Neural progenitor cell (in vitro differentiated cells): ENCODE results near the gene SLC12A7. TPM values are rescaled to one million over a fixed set of nuclear protein-coding genes. Genes with fewer than 3 reads are reported as not detected.

Source experiments
- DNase-seq: peaks from one replicate; pipeline ENCODE4 v3.0.0-alpha.2; 2016; ENCODE audit warnings: low spot score
- H2AFZ ChIP-seq: fragments of 200-600 bp; sonication (generic); replicated peaks from 2 replicates; pipeline ENCODE4 v1.6.1; 2016; ENCODE audit warnings: antibody characterized with exemption
- H3F3A ChIP-seq: fragments of 200-600 bp; sonication (generic); 2 replicates; pipeline ENCODE4 v1.6.1; 2016; ENCODE audit warnings: antibody characterized with exemption, low read depth
- H3K27ac ChIP-seq: fragments of 200-600 bp; sonication (generic); 2 replicates; pipeline ENCODE4 v1.5.1; 2016; ENCODE audit warnings: mild to moderate bottlenecking
- H3K27me3 ChIP-seq: fragments of 200-600 bp; sonication (generic); 2 replicates; pipeline ENCODE4 v1.6.1; 2016; ENCODE audit warnings: mild to moderate bottlenecking, moderate library complexity
- H3K36me3 ChIP-seq: fragments of 200-600 bp; sonication (generic); 2 replicates; pipeline ENCODE4 v1.5.1; 2016
- H3K4me1 ChIP-seq: fragments of 200-600 bp; sonication (generic); 2 replicates; pipeline ENCODE4 v1.6.1; 2016; ENCODE audit warnings: mixed run types
- H3K4me2 ChIP-seq: fragments of 200-600 bp; sonication (generic); 2 replicates; pipeline ENCODE4 v1.6.1; 2016
- H3K4me3 ChIP-seq: fragments of 200-600 bp; sonication (generic); 2 replicates; pipeline ENCODE4 v1.5.1; 2016
- H3K79me2 ChIP-seq: fragments of 200-600 bp; sonication (generic); 2 replicates; pipeline ENCODE4 v1.6.1; 2016; ENCODE audit warnings: low read depth
- H3K9ac ChIP-seq: fragments of 200-600 bp; sonication (generic); 2 replicates; pipeline ENCODE4 v1.6.1; 2016
- H3K9me3 ChIP-seq: fragments of 200-600 bp; sonication (generic); 2 replicates; pipeline ENCODE4 v1.5.1; 2016; ENCODE audit warnings: low read depth
- H4K20me1 ChIP-seq: fragments of 200-600 bp; sonication (generic); 2 replicates; pipeline ENCODE4 v1.6.1; 2016; ENCODE audit warnings: low read depth
- H3K27ac Mint-ChIP-seq: 3 replicates; pipeline ENCODE4 v1.8.0; 2021; ENCODE audit warnings: mixed read lengths
- H3K27me3 Mint-ChIP-seq: 2 replicates; pipeline ENCODE4 v1.8.0; 2022; ENCODE audit warnings: low read depth, mild to moderate bottlenecking, inconsistent platforms, moderate library complexity, mixed read lengths; ENCODE audit not compliant: insufficient read depth
- H3K36me3 Mint-ChIP-seq: 3 replicates; pipeline ENCODE4 v1.8.0; 2021; ENCODE audit warnings: mixed read lengths
- H3K4me1 Mint-ChIP-seq: 3 replicates; pipeline ENCODE4 v1.8.0; 2021; ENCODE audit warnings: mixed read lengths
- H3K4me3 Mint-ChIP-seq: 3 replicates; pipeline ENCODE4 v1.8.0; 2021; ENCODE audit warnings: mild to moderate bottlenecking, moderate library complexity, mixed read lengths
- H3K9me3 Mint-ChIP-seq: 3 replicates; pipeline ENCODE4 v1.8.0; 2020; ENCODE audit warnings: mixed read lengths
- EZH2 ChIP-seq: fragments of 200-600 bp; sonication (generic); IDR thresholded peaks from 2 replicates; pipeline ENCODE4 v1.6.1; 2017; ENCODE audit warnings: antibody characterized with exemption, mild to moderate bottlenecking, moderate library complexity
- EZH2phosphoT487 ChIP-seq: fragments of 200-600 bp; sonication (generic); IDR thresholded peaks from 2 replicates; pipeline ENCODE4 v1.6.1; 2017; ENCODE audit warnings: antibody characterized with exemption
- total RNA-seq: library from RNA; depleted of rRNA; stranded (reverse); fragments of >200 nt; gene quantifications from 2 replicates; pipeline ENCODE4 v1.2.3, GENCODE V29; 2015; ENCODE audit warnings: low replicate concordance
- TF ChIP-seq, protein P1 (sequence below): fragments of 200-600 bp; sonication (generic); IDR thresholded peaks from 2 replicates; pipeline ENCODE4 v1.5.1; 2017; ENCODE audit warnings: antibody characterized with exemption, mild to moderate bottlenecking

The SLC12A7 gene
- total RNA-seq, 1 donor from 2014 or later: 7.5 TPM

DNA sequence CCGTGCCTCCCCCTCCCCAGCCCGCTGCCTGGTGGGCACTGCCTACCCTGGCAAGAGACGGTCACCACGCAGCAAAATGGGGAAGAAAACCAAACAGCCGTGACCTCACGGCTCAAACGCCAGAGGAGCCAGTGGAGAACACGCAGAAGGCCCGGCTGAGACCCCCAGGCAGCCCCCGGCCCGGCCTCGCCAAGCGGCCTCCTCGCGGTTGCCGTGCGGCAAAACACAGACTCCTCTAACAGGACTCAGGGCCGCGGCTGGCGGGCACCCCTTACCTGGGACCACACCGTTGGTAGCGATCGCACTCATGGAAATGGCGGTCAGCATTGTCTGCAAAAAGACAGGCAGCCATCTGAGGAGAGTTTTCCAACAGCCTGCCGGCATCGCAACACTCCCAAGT, 23.8 kb downstream of the SLC12A7 start:
- no peak for TF ChIP-seq EZH2
- TF ChIP-seq EZH2phosphoT487: no peak
- TF ChIP-seq, protein P1, sequence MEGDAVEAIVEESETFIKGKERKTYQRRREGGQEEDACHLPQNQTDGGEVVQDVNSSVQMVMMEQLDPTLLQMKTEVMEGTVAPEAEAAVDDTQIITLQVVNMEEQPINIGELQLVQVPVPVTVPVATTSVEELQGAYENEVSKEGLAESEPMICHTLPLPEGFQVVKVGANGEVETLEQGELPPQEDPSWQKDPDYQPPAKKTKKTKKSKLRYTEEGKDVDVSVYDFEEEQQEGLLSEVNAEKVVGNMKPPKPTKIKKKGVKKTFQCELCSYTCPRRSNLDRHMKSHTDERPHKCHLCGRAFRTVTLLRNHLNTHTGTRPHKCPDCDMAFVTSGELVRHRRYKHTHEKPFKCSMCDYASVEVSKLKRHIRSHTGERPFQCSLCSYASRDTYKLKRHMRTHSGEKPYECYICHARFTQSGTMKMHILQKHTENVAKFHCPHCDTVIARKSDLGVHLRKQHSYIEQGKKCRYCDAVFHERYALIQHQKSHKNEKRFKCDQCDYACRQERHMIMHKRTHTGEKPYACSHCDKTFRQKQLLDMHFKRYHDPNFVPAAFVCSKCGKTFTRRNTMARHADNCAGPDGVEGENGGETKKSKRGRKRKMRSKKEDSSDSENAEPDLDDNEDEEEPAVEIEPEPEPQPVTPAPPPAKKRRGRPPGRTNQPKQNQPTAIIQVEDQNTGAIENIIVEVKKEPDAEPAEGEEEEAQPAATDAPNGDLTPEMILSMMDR: no peak
- Mint-ChIP-seq H3K4me3 (no peak overlapping the region), H3K4me1 (peaks cover 3% of the 10 kb centered on the region), H3K36me3 (peaks cover 3% of the 10 kb centered on the region), H3K9me3 (no peaks in the 10 kb centered on the region), H3K27me3 (peaks cover 3% of the 10 kb centered on the region), H3K27ac (no peak overlapping the region)
- Histone ChIP-seq H3K36me3 (no peaks in the 10 kb centered on the region), H3K27ac (no peak overlapping the region), H3F3A (no peaks in the 10 kb centered on the region), H3K27me3 (no peaks in the 10 kb centered on the region), H2AFZ (no peak overlapping the region), H3K4me2 (no peak overlapping the region), H3K4me1 (no peaks in the 10 kb centered on the region), H4K20me1 (no peaks in the 10 kb centered on the region), H3K4me3 (no peak overlapping the region), H3K9ac (no peak overlapping the region), H3K79me2 (no peaks in the 10 kb centered on the region), H3K9me3 (no peaks in the 10 kb centered on the region)
- DNase-seq: no peak

DNA sequence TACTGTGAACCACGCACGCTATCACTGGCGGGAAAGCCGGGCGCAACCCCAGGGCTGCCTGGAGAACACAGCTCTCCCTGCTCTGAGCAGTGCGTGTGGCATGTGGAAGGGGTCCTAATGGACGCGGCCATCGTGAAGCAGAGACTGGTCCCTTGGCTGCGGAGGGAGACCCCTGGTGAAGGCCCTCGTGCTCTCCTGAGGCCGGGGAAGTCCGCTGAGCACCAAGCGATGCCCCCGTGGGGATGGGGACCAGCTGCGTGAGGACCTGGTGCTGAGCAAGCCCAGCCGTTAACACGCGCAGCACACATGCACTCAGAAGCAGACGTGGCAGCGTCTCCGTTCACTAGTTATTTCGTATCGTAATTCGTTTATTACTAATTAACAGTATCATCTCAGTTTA, 24.4 kb downstream of the SLC12A7 start:
- H3K4me1 ChIP-seq: no peaks in the 10 kb centered on the region
- TF ChIP-seq, protein P1: no peak
- TF ChIP-seq EZH2phosphoT487 (no peak), EZH2 (no peak)
- H3K27me3 Mint-ChIP-seq: peaks cover 3% of the 10 kb centered on the region
- no peaks in the 10 kb centered on the region for H3K27me3 ChIP-seq
- H4K20me1 ChIP-seq: no peaks in the 10 kb centered on the region
- peaks cover 3% of the 10 kb centered on the region for H3K4me1 Mint-ChIP-seq
- no peaks in the 10 kb centered on the region for H3K9me3 Mint-ChIP-seq
- H3K36me3 Mint-ChIP-seq: peaks cover 3% of the 10 kb centered on the region
- DNase-seq: no peak
- no peak overlapping the region for H3K4me2 ChIP-seq
- no peaks in the 10 kb centered on the region for H3F3A ChIP-seq
- no peak overlapping the region for H3K4me3 ChIP-seq
- H3K4me3 Mint-ChIP-seq: no peak overlapping the region
- H3K27ac ChIP-seq: no peak overlapping the region
- H3K36me3 ChIP-seq: no peaks in the 10 kb centered on the region
- H3K9me3 ChIP-seq: no peaks in the 10 kb centered on the region
- H2AFZ ChIP-seq: no peak overlapping the region
- no peak overlapping the region for H3K27ac Mint-ChIP-seq
- no peaks in the 10 kb centered on the region for H3K79me2 ChIP-seq
- no peak overlapping the region for H3K9ac ChIP-seq

DNA sequence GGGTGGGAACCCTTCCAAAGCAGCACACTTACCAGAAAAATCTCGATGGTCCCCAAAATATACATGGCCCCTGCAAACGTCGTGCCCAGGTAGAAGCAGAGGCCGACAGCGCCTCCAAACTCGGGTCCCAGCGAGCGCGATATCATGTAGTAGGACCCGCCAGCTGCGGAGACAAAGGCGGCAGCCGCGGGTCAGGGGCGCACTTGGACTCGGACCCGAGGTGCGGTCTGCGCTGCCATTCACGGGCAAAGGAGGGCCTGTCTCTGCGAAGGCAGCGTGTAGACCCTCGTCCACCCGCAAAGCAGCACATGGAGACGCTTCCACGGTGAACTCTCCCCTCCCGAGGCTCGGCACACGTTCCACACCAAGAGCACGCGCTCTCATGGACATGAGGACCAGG, 25.0 kb downstream of the SLC12A7 start:
- H3K27me3 ChIP-seq: no peaks in the 10 kb centered on the region
- H3K4me3 Mint-ChIP-seq: no peak overlapping the region
- no peak overlapping the region for H3K4me3 ChIP-seq
- H3K36me3 ChIP-seq: no peaks in the 10 kb centered on the region
- DNase-seq: no peak
- no peaks in the 10 kb centered on the region for H3K4me1 ChIP-seq
- peaks cover 2% of the 10 kb centered on the region for H3K27me3 Mint-ChIP-seq
- H3K4me1 Mint-ChIP-seq: peaks cover 3% of the 10 kb centered on the region
- no peaks in the 10 kb centered on the region for H3F3A ChIP-seq
- no peak overlapping the region for H3K27ac ChIP-seq
- no peaks in the 10 kb centered on the region for H3K9me3 Mint-ChIP-seq
- TF ChIP-seq EZH2phosphoT487: no peak
- TF ChIP-seq EZH2: no peak
- TF ChIP-seq, protein P1: no peak
- H3K36me3 Mint-ChIP-seq: peaks cover 3% of the 10 kb centered on the region
- H3K27ac Mint-ChIP-seq: no peak overlapping the region
- H3K9ac ChIP-seq: no peak overlapping the region
- H3K79me2 ChIP-seq: no peaks in the 10 kb centered on the region
- H3K9me3 ChIP-seq: no peaks in the 10 kb centered on the region
- no peak overlapping the region for H3K4me2 ChIP-seq
- no peaks in the 10 kb centered on the region for H4K20me1 ChIP-seq
- no peak overlapping the region for H2AFZ ChIP-seq
